G401.6 (cell line): ENCODE measurements around the gene FKBP2.

Experiments used
- FAIRE-seq: peaks from 2 replicates; lab custom pipeline; 2012; peaks lifted over from hg19 to GRCh38; lab: Jason Lieb, UNC

The FKBP2 gene

DNA sequence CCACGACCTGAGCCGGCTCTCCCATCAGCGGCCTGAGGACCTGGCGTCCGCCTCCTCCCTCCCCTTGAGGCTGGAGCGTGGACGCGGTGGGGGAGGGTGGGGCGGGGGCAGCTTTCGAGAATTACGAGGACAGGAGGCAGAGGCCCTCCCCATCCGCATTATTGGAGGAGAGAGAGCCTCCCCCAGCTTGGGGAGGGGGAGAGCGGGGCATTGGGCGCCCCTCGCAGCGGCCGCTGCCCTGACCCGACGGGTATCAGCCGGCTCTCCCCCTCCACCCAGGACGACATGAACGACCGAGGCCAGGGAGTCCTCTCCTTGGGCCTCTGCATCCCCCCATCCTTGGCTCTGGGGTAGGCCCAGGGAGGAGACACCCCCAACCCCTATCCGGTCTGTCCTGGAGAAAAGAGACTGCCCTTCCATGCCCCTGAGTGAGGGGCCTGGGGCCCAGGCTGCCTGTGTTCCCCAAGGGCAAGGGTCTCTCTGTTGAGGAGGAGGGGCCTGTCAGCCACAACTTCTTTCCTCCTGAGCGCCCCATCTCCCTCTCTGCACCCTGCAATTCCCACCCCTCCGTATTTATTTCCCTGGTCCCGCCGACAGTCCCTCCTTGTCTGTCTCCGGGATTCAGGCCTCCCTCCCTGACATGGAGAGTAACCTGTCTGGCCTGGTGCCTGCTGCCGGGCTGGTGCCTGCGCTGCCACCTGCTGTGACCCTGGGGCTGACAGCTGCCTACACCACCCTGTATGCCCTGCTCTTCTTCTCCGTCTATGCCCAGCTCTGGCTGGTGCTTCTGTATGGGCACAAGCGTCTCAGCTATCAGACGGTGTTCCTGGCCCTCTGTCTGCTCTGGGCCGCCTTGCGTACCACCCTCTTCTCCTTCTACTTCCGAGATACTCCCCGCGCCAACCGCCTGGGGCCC lies 45.2 kb downstream of the FKBP2 start:
- no peak for FAIRE-seq

DNA sequence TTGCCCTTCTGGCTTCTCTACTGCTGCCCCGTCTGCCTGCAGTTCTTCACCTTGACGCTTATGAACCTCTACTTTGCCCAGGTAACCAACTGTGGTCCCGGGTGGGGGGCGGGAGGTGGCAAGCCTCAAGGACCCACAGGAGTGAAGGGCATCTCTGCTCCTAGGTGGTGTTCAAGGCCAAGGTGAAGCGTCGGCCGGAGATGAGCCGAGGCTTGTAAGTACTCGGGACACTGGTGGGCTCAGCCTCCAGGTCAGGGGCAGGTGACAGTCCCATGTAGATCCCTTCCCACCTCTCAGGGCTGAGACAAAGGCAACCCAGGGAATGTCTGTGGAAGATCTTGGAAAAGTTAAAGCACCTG lies 45.9 kb downstream of the FKBP2 start:
- no peak for FAIRE-seq

DNA sequence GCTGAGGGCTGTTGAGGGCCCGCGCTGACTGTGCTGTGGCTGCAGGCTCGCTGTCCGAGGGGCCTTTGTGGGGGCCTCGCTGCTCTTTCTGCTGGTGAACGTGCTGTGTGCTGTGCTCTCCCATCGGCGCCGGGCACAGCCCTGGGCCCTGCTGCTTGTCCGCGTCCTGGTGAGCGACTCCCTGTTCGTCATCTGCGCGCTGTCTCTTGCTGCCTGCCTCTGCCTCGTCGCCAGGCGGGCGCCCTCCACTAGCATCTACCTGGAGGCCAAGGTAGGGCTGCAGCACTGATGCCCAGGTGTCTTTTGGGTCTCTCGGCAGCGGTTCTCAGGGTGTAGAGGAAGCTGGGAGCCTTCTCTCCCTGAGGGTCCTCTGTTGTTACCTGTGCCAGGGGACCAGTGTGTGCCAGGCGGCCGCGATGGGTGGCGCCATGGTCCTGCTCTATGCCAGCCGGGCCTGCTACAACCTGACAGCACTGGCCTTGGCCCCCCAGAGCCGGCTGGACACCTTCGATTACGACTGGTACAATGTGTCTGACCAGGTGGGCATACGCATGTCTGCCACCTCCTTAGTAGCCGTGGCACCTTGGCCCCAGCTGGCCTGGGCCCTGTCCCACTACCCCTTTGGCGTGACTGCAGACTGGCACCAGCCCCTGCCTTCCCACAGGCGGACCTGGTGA lies 46.9 kb downstream of the FKBP2 start:
- FAIRE-seq = no peak

DNA sequence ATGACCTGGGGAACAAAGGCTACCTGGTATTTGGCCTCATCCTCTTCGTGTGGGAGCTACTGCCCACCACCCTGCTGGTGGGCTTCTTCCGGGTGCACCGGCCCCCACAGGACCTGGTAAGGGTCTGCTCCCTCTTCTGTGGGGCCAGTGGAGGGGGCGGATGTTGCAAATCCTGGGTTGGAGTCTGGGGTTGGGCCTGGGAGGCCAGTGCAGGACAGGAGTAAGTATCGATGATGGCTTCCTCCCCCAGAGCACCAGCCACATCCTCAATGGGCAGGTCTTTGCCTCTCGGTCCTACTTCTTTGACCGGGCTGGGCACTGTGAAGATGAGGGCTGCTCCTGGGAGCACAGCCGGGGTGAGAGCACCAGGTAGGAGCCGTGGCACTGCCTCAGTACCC lies 47.5 kb downstream of the FKBP2 start:
- no peak for FAIRE-seq

DNA sequence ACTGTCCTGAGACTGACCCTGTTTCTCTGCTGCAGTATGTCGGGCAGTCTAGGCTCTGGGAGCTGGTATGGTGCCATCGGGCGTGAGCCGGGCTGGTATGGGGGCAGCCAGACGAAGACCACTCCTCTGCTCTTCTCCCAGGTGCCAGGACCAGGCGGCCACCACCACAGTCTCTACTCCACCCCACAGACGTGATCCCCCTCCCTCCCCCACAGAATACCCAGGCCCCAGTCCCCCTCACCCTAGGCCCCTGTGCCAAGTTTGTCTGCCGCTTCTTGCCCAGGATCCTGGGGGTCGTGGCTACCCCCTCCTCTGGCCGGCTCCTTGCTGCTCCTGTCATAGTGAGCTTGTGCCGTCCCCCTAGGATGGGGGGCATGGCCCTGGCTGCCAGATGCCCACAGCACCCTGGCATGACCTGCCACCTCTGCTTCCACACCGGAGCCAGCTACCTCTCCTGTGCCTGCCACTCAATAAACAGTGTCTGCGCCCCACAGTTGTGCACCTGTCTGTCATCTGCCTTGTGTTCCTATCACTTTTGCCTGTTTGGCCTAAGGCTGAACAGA lies 48.2 kb downstream of the FKBP2 start:
- FAIRE-seq = no peak

DNA sequence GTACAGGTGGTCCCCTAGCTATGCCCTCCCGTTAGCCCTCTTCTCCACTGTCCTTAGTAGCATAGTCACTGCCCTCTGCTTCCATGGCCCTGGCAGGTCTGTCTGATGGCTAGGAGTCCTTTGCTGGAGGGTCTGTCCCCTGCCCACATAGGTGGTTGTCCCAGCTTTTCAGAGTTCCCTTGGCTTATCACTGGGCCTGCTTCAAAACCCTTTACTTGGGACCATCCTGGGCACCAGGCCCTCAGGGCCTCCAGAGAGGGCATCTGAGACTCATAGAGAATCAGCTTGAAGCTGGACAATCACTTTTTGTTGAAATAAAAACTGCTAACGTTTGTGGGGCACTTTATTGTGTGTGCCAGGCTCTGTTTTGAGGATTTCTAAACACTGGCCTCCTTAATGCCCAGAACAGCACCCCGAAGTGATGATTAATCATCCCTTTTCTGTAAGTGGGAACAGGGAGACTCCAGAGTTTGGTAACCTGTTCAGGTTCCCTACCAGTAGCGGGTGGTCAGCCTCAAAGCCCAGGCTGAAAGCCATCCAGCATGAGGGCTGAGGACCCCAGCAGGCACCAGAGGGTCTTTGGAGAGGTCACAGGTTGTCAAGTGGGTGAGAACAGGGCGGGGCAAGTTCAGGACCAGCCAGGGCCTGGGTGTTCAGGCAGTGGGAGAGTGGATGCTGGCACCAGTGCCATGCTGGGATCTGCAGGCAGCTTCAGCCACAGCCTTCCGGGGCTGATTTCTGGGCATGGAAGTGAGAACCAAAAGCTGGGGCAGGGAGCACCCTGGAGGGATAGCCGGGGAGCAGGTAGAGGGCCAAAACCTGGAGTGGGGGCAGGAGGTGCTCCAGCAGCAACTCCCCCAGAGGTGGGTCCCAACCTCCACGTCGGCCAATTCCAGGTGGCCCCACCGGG lies 49.7 kb downstream of the FKBP2 start:
- no peak for FAIRE-seq

DNA sequence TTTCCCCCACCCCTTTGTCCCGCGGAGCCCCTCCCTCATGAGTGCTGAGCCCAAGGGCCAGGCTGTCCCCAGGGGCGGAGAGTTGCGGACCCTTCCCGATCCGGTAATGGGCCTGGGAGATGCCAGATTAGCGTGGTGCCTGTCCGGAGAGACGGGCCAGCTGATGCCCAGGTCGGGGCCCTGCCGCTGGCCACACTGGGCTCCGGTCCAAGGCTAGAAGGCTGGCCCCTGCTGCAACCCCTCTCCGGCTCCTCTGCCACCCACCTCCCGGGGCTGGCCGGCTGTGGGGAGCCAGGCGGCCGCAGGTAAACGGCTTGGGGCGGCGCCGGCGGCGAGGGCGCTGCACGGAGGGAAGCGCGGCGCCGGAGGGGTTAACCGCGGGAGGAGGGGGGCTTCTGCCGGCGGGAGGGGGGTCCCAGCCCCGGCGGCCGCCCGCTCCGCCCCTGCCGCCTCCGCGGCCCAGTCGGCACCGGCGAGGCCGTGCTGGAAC lies 50.4 kb downstream of the FKBP2 start, which contains the start of gene KCNK4:
Gene KCNK4, plus strand, starts transcription at position 41 of the 490 bp plus-strand sequence. CDS start 1,717 bp downstream, outside the sequence.
- no peak for FAIRE-seq

DNA sequence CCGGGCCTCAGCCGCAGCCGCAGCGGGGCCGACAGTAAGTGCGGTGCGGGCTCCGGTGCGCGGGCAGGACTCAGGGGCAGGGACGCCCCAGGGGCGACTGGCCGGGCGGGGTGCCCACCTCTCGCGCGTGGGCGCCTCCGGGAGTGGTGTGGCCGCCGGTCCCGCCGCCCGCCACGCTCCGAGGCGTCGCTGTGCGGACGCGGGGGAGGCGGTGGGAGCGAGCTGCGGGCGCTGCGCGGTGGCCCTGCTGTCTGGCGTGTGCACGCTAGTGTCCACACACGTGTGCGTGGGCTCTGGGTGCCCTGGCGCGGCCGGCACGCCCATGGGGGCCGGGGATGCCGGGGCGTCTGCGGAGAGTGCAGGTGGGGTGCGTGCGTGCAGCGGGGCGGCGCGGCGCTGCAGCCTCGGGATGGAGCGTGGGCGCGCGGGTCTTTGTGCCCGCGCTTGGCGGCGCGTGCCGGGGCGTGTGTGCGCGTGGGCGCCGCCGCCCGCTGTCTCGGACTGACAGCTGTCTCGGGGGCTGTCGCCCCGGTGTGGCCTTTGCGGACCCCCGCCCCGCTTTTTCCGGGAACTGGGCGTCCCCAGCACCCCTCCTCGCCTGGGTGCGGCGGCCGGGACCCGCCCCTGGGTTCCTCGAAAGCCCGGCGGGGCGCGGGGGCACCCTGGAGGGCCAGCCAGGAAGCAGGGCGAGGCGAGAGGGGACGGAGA lies 51.0 kb downstream of the FKBP2 start:
- no peak for FAIRE-seq

DNA sequence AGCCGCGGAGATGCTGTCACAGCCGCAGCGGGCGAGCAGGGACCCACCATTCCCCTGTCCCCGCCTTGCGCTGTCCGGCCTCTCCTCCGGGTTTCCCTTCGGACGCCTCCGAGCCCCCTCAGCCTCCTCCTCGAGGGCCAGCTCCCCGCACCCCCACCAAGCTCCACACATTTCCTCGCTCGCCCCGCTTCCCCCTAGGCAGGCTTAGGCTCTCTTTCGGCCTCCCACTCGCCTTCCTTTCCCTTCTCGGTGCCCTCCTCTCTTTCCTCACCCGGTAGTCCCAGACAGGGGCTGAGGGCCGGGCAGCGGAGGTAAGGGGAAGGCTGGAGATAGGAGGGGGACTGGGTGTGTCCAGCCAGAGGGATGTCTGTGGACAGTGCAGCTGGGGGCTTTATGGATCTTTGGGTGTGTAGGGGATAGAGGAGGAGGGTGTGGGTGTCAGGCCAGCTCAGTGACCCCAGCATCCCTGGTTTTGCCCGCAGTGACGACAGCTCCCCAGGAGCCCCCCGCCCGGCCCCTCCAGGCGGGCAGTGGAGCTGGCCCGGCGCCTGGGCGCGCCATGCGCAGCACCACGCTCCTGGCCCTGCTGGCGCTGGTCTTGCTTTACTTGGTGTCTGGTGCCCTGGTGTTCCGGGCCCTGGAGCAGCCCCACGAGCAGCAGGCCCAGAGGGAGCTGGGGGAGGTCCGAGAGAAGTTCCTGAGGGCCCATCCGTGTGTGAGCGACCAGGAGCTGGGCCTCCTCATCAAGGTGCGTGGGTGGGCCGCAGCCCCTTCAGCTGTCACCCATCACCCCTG lies 51.8 kb downstream of the FKBP2 start:
- FAIRE-seq = no peak
